ENCODE measurements around the gene FAAP100.
"Not testable (repeated sequence)": the region's sequence is repeated elsewhere in the genome, so short reads cannot be mapped to it uniquely, and the experiment has no call there.

FAAP100 gene

GRCh38 chr17:81537343-81537855 is 14.8 kb downstream of the FAAP100 start:
- DNase-seq, result peak; percentile 24 to 31

GRCh38 chr17:81536299-81537290 is 15.6 kb downstream of the FAAP100 start:
- DNase-seq, result no peak

GRCh38 chr17:81535480-81536298 is 16.5 kb downstream of the FAAP100 start:
- DNase-seq, result no peak

- DNase-seq, result no peak
Observed at GRCh38 chr17:81535007-81535328, 17.2 kb downstream of the FAAP100 start.

GRCh38 chr17:81534157-81535006 is 17.8 kb downstream of the FAAP100 start:
- no peak for DNase-seq

- no peak for DNase-seq
Observed at GRCh38 chr17:81533339-81534141, 18.6 kb downstream of the FAAP100 start.

GRCh38 chr17:81532490-81533287 is 19.5 kb downstream of the FAAP100 start:
- DNase-seq, result no peak

- DNase-seq, result not testable (repeated sequence)
Observed at GRCh38 chr17:81531998-81532404, 20.2 kb downstream of the FAAP100 start.

- not testable (repeated sequence) for DNase-seq
Observed at GRCh38 chr17:81531013-81531412, 21.1 kb downstream of the FAAP100 start.

- DNase-seq, result no peak
Observed at GRCh38 chr17:81529437-81529803, 22.7 kb downstream of the FAAP100 start.

GRCh38 chr17:81528651-81529436 is 23.3 kb downstream of the FAAP100 start:
- DNase-seq, result no peak

- no peak for DNase-seq
Observed at GRCh38 chr17:81528384-81528650, 23.8 kb downstream of the FAAP100 start.

GRCh38 chr17:81527591-81528383 is 24.4 kb downstream of the FAAP100 start, which contains the start of gene FSCN2:
FSCN2 (plus strand) TSS chr17:81528377; CDS start chr17:81528532, 155 bp downstream.
- no peak for DNase-seq

- DNase-seq, result no peak
Observed at GRCh38 chr17:81526662-81527571, 25.2 kb downstream of the FAAP100 start.

- no peak for DNase-seq
Observed at GRCh38 chr17:81524865-81525159, 27.3 kb downstream of the FAAP100 start.

GRCh38 chr17:81524039-81524864 is 27.9 kb downstream of the FAAP100 start:
- no peak for DNase-seq

- DNase-seq, result no peak
Observed at GRCh38 chr17:81523402-81524038, 28.6 kb downstream of the FAAP100 start.

Measured in activated CD4-positive, alpha-beta T cell treated with anti-CD3 and anti-CD28 coated beads for 4 hours (primary cell).